Neuronal stem cell (in vitro differentiated cells): ENCODE data around the gene SLC7A14.

Experiments used
- DNase-seq: peaks from one replicate; pipeline ENCODE4 v3.0.0-alpha.2; 2013; ENCODE audit warnings: low spot score
- H2AFZ ChIP-seq: one replicate; pipeline ENCODE4 v1.6.1; 2013; ENCODE audit warnings: mild to moderate bottlenecking, low read length, inconsistent platforms
- H2AK5ac ChIP-seq: 2 replicates; pipeline ENCODE4 v1.6.1; 2013; ENCODE audit warnings: low read depth, mild to moderate bottlenecking, inconsistent platforms, low read length, moderate library complexity, mixed read lengths
- H2BK120ac ChIP-seq: 2 replicates; pipeline ENCODE4 v1.6.1; 2013; ENCODE audit warnings: low read depth, mild to moderate bottlenecking, inconsistent platforms, low read length, moderate library complexity, mixed read lengths
- H2BK12ac ChIP-seq: one replicate; pipeline ENCODE4 v1.6.1; 2013; ENCODE audit warnings: low read length, inconsistent platforms
- H2BK15ac ChIP-seq: 2 replicates; pipeline ENCODE4 v1.6.1; 2013; ENCODE audit warnings: mild to moderate bottlenecking, low read length, inconsistent platforms, mixed read lengths
- H2BK5ac ChIP-seq: one replicate; pipeline ENCODE4 v1.6.1; 2013; ENCODE audit warnings: inconsistent platforms, mild to moderate bottlenecking, low read length, moderate library complexity
- H3K14ac ChIP-seq: one replicate; pipeline ENCODE4 v1.6.1; 2013; ENCODE audit warnings: low read length, inconsistent platforms
- H3K18ac ChIP-seq: 2 replicates; pipeline ENCODE4 v1.6.1; 2013; ENCODE audit warnings: low read length, inconsistent platforms
- H3K23ac ChIP-seq: 2 replicates; pipeline ENCODE4 v1.6.1; 2013; ENCODE audit warnings: low read depth, mild to moderate bottlenecking, mixed read lengths, low read length, inconsistent platforms; ENCODE audit not compliant: poor library complexity
- H3K27ac ChIP-seq: replicated peaks from 3 replicates; pipeline ENCODE4 v1.5.1; 2013; ENCODE audit warnings: low read length, inconsistent platforms
- H3K27me3 ChIP-seq, 3 experiments: 2 replicates each; pipeline ENCODE4 v1.6.1; 2013; ENCODE audit warnings: low read length in 3 of 3, mild to moderate bottlenecking in 2 of 3, inconsistent platforms in 1 of 3, low read depth in 1 of 3, mixed read lengths in 1 of 3, moderate library complexity in 1 of 3; ENCODE audit not compliant: control insufficient read depth in 3 of 3, insufficient read depth in 3 of 3
- H3K36me3 ChIP-seq, 2 donors: replicated peaks in 1 of 2; 2 replicates each; pipeline ENCODE4 v1.6.1; 2013; ENCODE audit warnings: low read length in 2 of 2; ENCODE audit not compliant: control insufficient read depth in 2 of 2, insufficient read depth in 2 of 2
- H3K4ac ChIP-seq: 2 replicates; pipeline ENCODE4 v1.6.1; 2013; ENCODE audit warnings: inconsistent platforms, mild to moderate bottlenecking, low read length, moderate library complexity
- H3K4me1 ChIP-seq, 2 donors: 1 replicate in 1 of 2; 2 replicates in 1 of 2; pipeline ENCODE4 v1.6.1; 2013; ENCODE audit warnings: low read length in 2 of 2, low read depth in 1 of 2; ENCODE audit not compliant: control insufficient read depth in 2 of 2, insufficient read depth in 1 of 2
- H3K4me2 ChIP-seq: one replicate; pipeline ENCODE4 v1.6.1; 2013; ENCODE audit warnings: mild to moderate bottlenecking, low read length, inconsistent platforms; ENCODE audit not compliant: insufficient read depth, poor library complexity, severe bottlenecking
- H3K4me3 ChIP-seq, 2 donors: 2 replicates each; pipeline ENCODE4 v1.5.1; 2013; ENCODE audit warnings: low read length in 2 of 2, mild to moderate bottlenecking in 2 of 2, inconsistent platforms in 1 of 2, moderate library complexity in 1 of 2
- H3K79me1 ChIP-seq: one replicate; pipeline ENCODE4 v1.6.1; 2013; ENCODE audit warnings: low read depth, mild to moderate bottlenecking, inconsistent platforms, low read length, moderate library complexity
- H3K9ac ChIP-seq: one replicate; pipeline ENCODE4 v1.6.1; 2013; ENCODE audit warnings: mild to moderate bottlenecking, low read depth, low read length, inconsistent platforms; ENCODE audit not compliant: poor library complexity
- H3K9me3 ChIP-seq, 2 donors: replicated peaks in 1 of 2; 2 replicates each; pipeline versions ENCODE3 to v1.6.1; 2013; ENCODE audit warnings: low read length in 2 of 2, mild to moderate bottlenecking in 2 of 2, inconsistent platforms in 1 of 2, low read depth in 1 of 2, mixed read lengths in 1 of 2, moderate library complexity in 1 of 2; ENCODE audit not compliant: control insufficient read depth in 2 of 2, insufficient read depth in 1 of 2
- H4K8ac ChIP-seq: one replicate; pipeline ENCODE4 v1.6.1; 2013; ENCODE audit warnings: low read depth, mild to moderate bottlenecking, inconsistent platforms, low read length, moderate library complexity
- H4K91ac ChIP-seq: one replicate; pipeline ENCODE4 v1.6.1; 2013; ENCODE audit warnings: low read length, low read depth, mild to moderate bottlenecking, inconsistent platforms; ENCODE audit not compliant: poor library complexity
- WGBS, 2 donors: extraction: QIAGEN DNeasy Blood & Tissue Kit; methylation state at CpG; one replicate each; pipeline ENCODE4 v1.1.7; 2013; ENCODE audit warnings: missing lambda C conversion rate in 2 of 2, mixed read lengths in 1 of 2; ENCODE audit not compliant: insufficient read length in 2 of 2, insufficient replicate concordance in 1 of 2; ENCODE audit errors: extremely low coverage in 2 of 2; 5-methylcytosine and 5-hydroxymethylcytosine counted together

Gene SLC7A14

DNA sequence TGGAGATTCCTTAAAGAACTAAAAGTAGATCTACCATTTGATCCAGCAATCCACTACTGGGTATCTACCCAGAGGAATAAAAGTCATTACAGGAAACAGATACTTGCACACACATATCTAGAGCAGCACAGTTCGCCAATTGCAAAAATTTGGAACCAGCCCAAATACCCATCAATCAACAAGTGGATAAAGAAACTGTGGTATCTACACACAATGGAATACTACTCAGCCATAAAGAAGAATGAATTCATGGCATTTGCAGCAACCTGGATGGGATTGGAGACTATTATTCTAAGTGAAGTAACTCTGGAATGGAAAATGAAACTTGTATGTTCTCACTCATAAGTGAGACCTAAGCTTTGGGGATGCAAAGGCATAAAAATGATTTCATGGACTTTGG is 23.8 kb downstream of the SLC7A14 start:
- Histone ChIP-seq H2AFZ (no peak overlapping the region), H2BK120ac (no peak overlapping the region), H3K4me2 (no peak overlapping the region), H3K36me3 (no peaks in the 10 kb centered on the region), H2BK12ac (no peak overlapping the region), H3K4me3 (no peak overlapping the region), H4K91ac (no peak overlapping the region), H3K9ac (no peak overlapping the region), H3K4ac (no peak overlapping the region), H3K79me1 (no peaks in the 10 kb centered on the region), H3K18ac (no peak overlapping the region), H3K23ac (no peak overlapping the region), H3K27ac (no peak overlapping the region), H3K9me3 (no peaks in the 10 kb centered on the region), H2BK5ac (no peak overlapping the region), H3K4me1 (no peaks in the 10 kb centered on the region), H2AK5ac (no peak overlapping the region), H2BK15ac (no peak overlapping the region), H3K27me3 (no peaks in the 10 kb centered on the region), H4K8ac (no peak overlapping the region), H3K14ac (no peak overlapping the region)
- DNase-seq = no peak
- WGBS, 2 donors = no CpG with 5 or more reads among the region's 1 CpG

- no peak overlapping the region for H3K4me2 ChIP-seq
- H4K91ac ChIP-seq = no peak overlapping the region
- no peak overlapping the region for H3K18ac ChIP-seq
- H3K4me1 ChIP-seq = no peaks in the 10 kb centered on the region
- H3K4me3 ChIP-seq = no peak overlapping the region
- DNase-seq = no peak
- H3K23ac ChIP-seq = no peak overlapping the region
- H2BK120ac ChIP-seq = no peak overlapping the region
- no peak overlapping the region for H3K4ac ChIP-seq
- H2AK5ac ChIP-seq = no peak overlapping the region
- H2BK5ac ChIP-seq = no peak overlapping the region
- no peaks in the 10 kb centered on the region for H3K27me3 ChIP-seq
- H3K36me3 ChIP-seq = no peaks in the 10 kb centered on the region
- no peak overlapping the region for H3K14ac ChIP-seq
- WGBS, 2 donors = no CpG with 5 or more reads among the region's 5 CpGs
- no peak overlapping the region for H4K8ac ChIP-seq
- no peaks in the 10 kb centered on the region for H3K79me1 ChIP-seq
- H3K9me3 ChIP-seq = no peaks in the 10 kb centered on the region
- no peak overlapping the region for H2AFZ ChIP-seq
- no peak overlapping the region for H3K9ac ChIP-seq
- no peak overlapping the region for H2BK12ac ChIP-seq
- no peak overlapping the region for H2BK15ac ChIP-seq
- no peak overlapping the region for H3K27ac ChIP-seq
Measured at GRCh38 chr3:170560717-170561382, 25.0 kb downstream of the SLC7A14 start.

DNA sequence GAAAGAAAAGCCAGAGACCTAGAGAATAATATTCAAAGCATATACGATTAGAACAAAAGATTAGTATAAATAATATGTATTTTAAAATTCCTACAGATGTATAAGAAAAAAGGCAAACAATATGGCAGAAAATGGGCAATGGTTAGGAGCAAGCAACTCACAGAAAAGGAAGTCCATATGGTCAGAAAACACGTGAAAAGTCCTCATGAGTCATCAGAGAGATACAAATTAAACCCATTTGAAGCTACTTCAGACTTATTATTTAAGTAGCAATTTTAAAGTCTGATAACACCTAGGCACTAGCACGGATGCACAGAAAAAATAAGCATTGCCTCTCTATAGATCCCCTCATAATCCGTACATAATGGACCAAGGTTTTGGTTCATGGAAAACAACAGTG is 25.6 kb downstream of the SLC7A14 start:
- no peaks in the 10 kb centered on the region for H3K79me1 ChIP-seq
- no peak overlapping the region for H3K4ac ChIP-seq
- no peak overlapping the region for H3K23ac ChIP-seq
- H3K14ac ChIP-seq = no peak overlapping the region
- no peak overlapping the region for H3K27ac ChIP-seq
- no peak overlapping the region for H3K18ac ChIP-seq
- no peak overlapping the region for H2BK120ac ChIP-seq
- no peak overlapping the region for H2AFZ ChIP-seq
- WGBS, 2 donors = no CpG with 5 or more reads among the region's 4 CpGs
- no peak overlapping the region for H2BK15ac ChIP-seq
- no peak for DNase-seq
- H3K4me2 ChIP-seq = no peak overlapping the region
- H4K8ac ChIP-seq = no peak overlapping the region
- H3K4me1 ChIP-seq = no peaks in the 10 kb centered on the region
- H2BK12ac ChIP-seq = no peak overlapping the region
- no peak overlapping the region for H4K91ac ChIP-seq
- H3K27me3 ChIP-seq = no peaks in the 10 kb centered on the region
- H3K9ac ChIP-seq = no peak overlapping the region
- no peak overlapping the region for H2AK5ac ChIP-seq
- no peak overlapping the region for H2BK5ac ChIP-seq
- no peaks in the 10 kb centered on the region for H3K9me3 ChIP-seq
- no peaks in the 10 kb centered on the region for H3K36me3 ChIP-seq
- H3K4me3 ChIP-seq = no peak overlapping the region

- Histone ChIP-seq H3K4ac (no peak overlapping the region), H2AK5ac (no peak overlapping the region), H2BK15ac (no peak overlapping the region), H2AFZ (no peak overlapping the region), H3K9ac (no peak overlapping the region), H3K4me2 (no peak overlapping the region), H4K8ac (no peak overlapping the region), H3K4me3 (no peak overlapping the region), H3K27ac (no peak overlapping the region), H3K79me1 (no peaks in the 10 kb centered on the region), H3K9me3 (no peaks in the 10 kb centered on the region), H3K36me3 (no peaks in the 10 kb centered on the region), H3K27me3 (no peaks in the 10 kb centered on the region), H3K4me1 (peaks cover 0 to 2% of the 10 kb centered on the region in 2 donors), H2BK5ac (no peak overlapping the region), H2BK12ac (no peak overlapping the region), H2BK120ac (no peak overlapping the region), H3K23ac (no peak overlapping the region), H3K18ac (no peak overlapping the region), H3K14ac (no peak overlapping the region), H4K91ac (no peak overlapping the region)
- DNase-seq = no peak
Measured at GRCh38 chr3:170558427-170558826, 27.4 kb downstream of the SLC7A14 start.
